ENCODE measurements around the gene CDCA3.

The CDCA3 gene

GRCh38 chr12:6820166-6820565, 30.9 kb downstream of the CDCA3 start:
- Histone ChIP-seq H3K9me3 (no peaks in the 10 kb centered on the region), H3K36me3 (no peaks in the 10 kb centered on the region), H3K27ac (no peak overlapping the region), H3K4me1 (ENCODE audit: control insufficient read depth in 1 of 2, insufficient read depth in 1 of 2, low read depth in 1 of 2, low read length in 1 of 2) (peaks cover 25 to 27% of the 10 kb centered on the region in 2 experiments), H3K4me3 (ENCODE audit: low read depth in 1 of 2, low read length in 1 of 2) (no peak overlapping the region), H3K27me3 (peaks cover 37% of the 10 kb centered on the region)
- no peak for TF ChIP-seq CTCF (IDR thresholded peaks at IDR 0.05)

GRCh38 chr12:6819106-6820030, 31.7 kb downstream of the CDCA3 start:
- H3K27me3 ChIP-seq, result peaks cover 31% of the 10 kb centered on the region
- H3K27ac ChIP-seq, result no peak overlapping the region
- H3K36me3 ChIP-seq, result no peaks in the 10 kb centered on the region
- no peak overlapping the region for H3K4me3 ChIP-seq (ENCODE audit: low read depth in 1 of 2, low read length in 1 of 2)
- no peaks in the 10 kb centered on the region for H3K9me3 ChIP-seq
- no peak for TF ChIP-seq CTCF (IDR thresholded peaks at IDR 0.05)
- H3K4me1 ChIP-seq (ENCODE audit: control insufficient read depth in 1 of 2, insufficient read depth in 1 of 2, low read depth in 1 of 2, low read length in 1 of 2), result peaks cover 25 to 27% of the 10 kb centered on the region in 2 experiments

- no peak for TF ChIP-seq CTCF (IDR thresholded peaks at IDR 0.05)
- Histone ChIP-seq H3K27ac (no peak overlapping the region), H3K4me1 (ENCODE audit: control insufficient read depth in 1 of 2, insufficient read depth in 1 of 2, low read depth in 1 of 2, low read length in 1 of 2) (peaks cover 25 to 27% of the 10 kb centered on the region in 2 experiments), H3K9me3 (no peaks in the 10 kb centered on the region), H3K4me3 (ENCODE audit: low read depth in 1 of 2, low read length in 1 of 2) (no peak overlapping the region), H3K36me3 (no peaks in the 10 kb centered on the region), H3K27me3 (peaks cover 27% of the 10 kb centered on the region)
These were observed 32.4 kb downstream of the CDCA3 start for GRCh38 chr12:6818645-6819044.

GRCh38 chr12:6818222-6818621, 32.9 kb downstream of the CDCA3 start:
- H3K27ac ChIP-seq, result no peak overlapping the region
- no peak for TF ChIP-seq CTCF (IDR thresholded peaks at IDR 0.05)
- no peaks in the 10 kb centered on the region for H3K9me3 ChIP-seq
- peaks cover 22% of the 10 kb centered on the region for H3K27me3 ChIP-seq
- H3K4me3 ChIP-seq (ENCODE audit: low read depth in 1 of 2, low read length in 1 of 2), result no peak overlapping the region
- peaks cover 25 to 27% of the 10 kb centered on the region in 2 experiments for H3K4me1 ChIP-seq (ENCODE audit: control insufficient read depth in 1 of 2, insufficient read depth in 1 of 2, low read depth in 1 of 2, low read length in 1 of 2)
- H3K36me3 ChIP-seq, result no peaks in the 10 kb centered on the region

- TF ChIP-seq CTCF (IDR thresholded peaks at IDR 0.05), result no peak
- Histone ChIP-seq H3K4me3 (ENCODE audit: low read depth in 1 of 2, low read length in 1 of 2) (no peak overlapping the region), H3K9me3 (no peaks in the 10 kb centered on the region), H3K36me3 (no peaks in the 10 kb centered on the region), H3K4me1 (ENCODE audit: control insufficient read depth in 1 of 2, insufficient read depth in 1 of 2, low read depth in 1 of 2, low read length in 1 of 2) (peaks cover 25 to 27% of the 10 kb centered on the region in 2 experiments), H3K27ac (no peak overlapping the region), H3K27me3 (peaks cover 17% of the 10 kb centered on the region)
These were observed 33.4 kb downstream of the CDCA3 start for GRCh38 chr12:6817662-6818157.
